IMR-90 (cell line): ENCODE data around the gene DNM2. TPM values are rescaled to one million over a fixed set of nuclear protein-coding genes. Genes with fewer than 3 reads are reported as not detected.

ENCODE experiments used
- ATAC-seq: fragments of 200-7000 bp; cut with Tn5 transposase; 2 replicates; pipeline ENCODE4 v1.9.1; 2020; ENCODE audit warnings: low read depth, mild to moderate bottlenecking, moderate library complexity
- BruUV-seq: library from RNA; stranded (reverse); fragments of 400-500 nt; replicated peaks from 2 replicates; lab custom pipeline; 2021; lab: Mats Ljungman, UMichigan
- CTCF ChIA-PET: fragments of 300-600 bp; formaldehyde crosslinking; extraction: SDS; loops from one replicate; lab custom pipeline; 2021; ENCODE audit warnings: antibody characterized with exemption; lab: Yijun Ruan, JAX
- POLR2A ChIA-PET: fragments of 300-600 bp; sonication (Branson Sonifier 250); formaldehyde crosslinking; loops from one replicate; lab custom pipeline; 2022; ENCODE audit warnings: antibody characterized with exemption; ENCODE audit not compliant: unreplicated experiment; lab: Charles Lee
- DNase-seq: peaks from one replicate; pipeline ENCODE4 v3.0.0; 2013
- H2AFZ ChIP-seq: replicated peaks from 2 replicates; pipeline ENCODE3; 2013; ENCODE audit warnings: low read length, mild to moderate bottlenecking; ENCODE audit not compliant: poor library complexity
- H2AK5ac ChIP-seq: 2 replicates; pipeline ENCODE4 v1.6.1; 2013; ENCODE audit warnings: low read depth, low read length, inconsistent platforms
- H2AK9ac ChIP-seq: replicated peaks from 2 replicates; pipeline ENCODE3; 2013; ENCODE audit warnings: mild to moderate bottlenecking, low read depth, low read length, moderate library complexity; ENCODE audit not compliant: poor library complexity
- H2BK120ac ChIP-seq: 2 replicates; pipeline ENCODE4 v1.6.1; 2013; ENCODE audit warnings: low read depth, low read length, inconsistent platforms
- H2BK15ac ChIP-seq: 3 replicates; pipeline ENCODE4 v1.6.1; 2013; ENCODE audit warnings: low read depth, low read length, inconsistent platforms
- H2BK20ac ChIP-seq: 2 replicates; pipeline ENCODE4 v1.6.1; 2013; ENCODE audit warnings: low read depth, mild to moderate bottlenecking, inconsistent platforms, low read length, moderate library complexity
- H2BK5ac ChIP-seq: 2 replicates; pipeline ENCODE4 v1.6.1; 2013; ENCODE audit warnings: mild to moderate bottlenecking, low read depth, low read length, inconsistent platforms; ENCODE audit not compliant: poor library complexity, severe bottlenecking
- H3K14ac ChIP-seq: replicated peaks from 2 replicates; pipeline ENCODE4 v1.6.1; 2013; ENCODE audit warnings: low read depth, low read length, inconsistent platforms
- H3K18ac ChIP-seq: 2 replicates; pipeline ENCODE4 v1.6.1; 2013; ENCODE audit warnings: low read depth, low read length, control low read depth
- H3K23ac ChIP-seq: 2 replicates; pipeline ENCODE4 v1.6.1; 2013; ENCODE audit warnings: low read depth, low read length, inconsistent platforms
- H3K27ac ChIP-seq: 2 replicates; pipeline ENCODE4 v1.5.1; 2013; ENCODE audit warnings: mild to moderate bottlenecking, control low read depth, low read length; ENCODE audit not compliant: insufficient read depth
- H3K27me3 ChIP-seq: 2 replicates; pipeline ENCODE4 v1.6.1; 2013; ENCODE audit warnings: low read length; ENCODE audit not compliant: control insufficient read depth, insufficient read depth
- H3K36me3 ChIP-seq: 2 replicates; pipeline ENCODE4 v1.6.1; 2013; ENCODE audit warnings: low read length, mixed read lengths; ENCODE audit not compliant: control insufficient read depth, insufficient read depth
- H3K4ac ChIP-seq: 2 replicates; pipeline ENCODE4 v1.6.1; 2013; ENCODE audit warnings: low read depth, low read length, inconsistent platforms
- H3K4me1 ChIP-seq: 2 replicates; pipeline ENCODE4 v1.6.1; 2013; ENCODE audit warnings: low read length, mixed read lengths; ENCODE audit not compliant: control insufficient read depth, insufficient read depth
- H3K4me2 ChIP-seq: 2 replicates; pipeline ENCODE4 v1.6.1; 2013; ENCODE audit warnings: low read depth, mild to moderate bottlenecking, control low read depth, low read length, moderate library complexity
- H3K4me3 ChIP-seq: 2 replicates; pipeline ENCODE4 v1.5.1; 2013; ENCODE audit warnings: low read depth, mild to moderate bottlenecking, control low read depth, low read length, moderate library complexity; ENCODE audit not compliant: insufficient read depth
- H3K56ac ChIP-seq: 2 replicates; pipeline ENCODE4 v1.6.1; 2013; ENCODE audit warnings: low read length, inconsistent platforms; ENCODE audit not compliant: insufficient read depth; ENCODE audit errors: extremely low read depth
- H3K79me1 ChIP-seq, 2 experiments: 2 replicates each; pipeline ENCODE4 v1.6.1; 2013; ENCODE audit warnings: low read length in 2 of 2, inconsistent platforms in 1 of 2, low read depth in 1 of 2
- H3K9ac ChIP-seq: 2 replicates; pipeline ENCODE4 v1.6.1; 2013; ENCODE audit warnings: low read depth, low read length, control low read depth
- H3K9me1 ChIP-seq: 2 replicates; pipeline ENCODE4 v1.6.1; 2013; ENCODE audit warnings: low read length, inconsistent platforms; ENCODE audit not compliant: insufficient read depth
- H3K9me3 ChIP-seq: 2 replicates; pipeline ENCODE4 v1.6.1; 2013; ENCODE audit warnings: low read length; ENCODE audit not compliant: control insufficient read depth, insufficient read depth
- H4K20me1 ChIP-seq: 2 replicates; pipeline ENCODE4 v1.6.1; 2013; ENCODE audit warnings: low read length, inconsistent platforms; ENCODE audit not compliant: insufficient read depth
- H4K5ac ChIP-seq: 2 replicates; pipeline ENCODE4 v1.6.1; 2013; ENCODE audit warnings: mild to moderate bottlenecking, low read depth, low read length, control low read depth
- H4K8ac ChIP-seq, 2 experiments: 2 replicates each; pipeline ENCODE4 v1.6.1; 2013; ENCODE audit warnings: low read depth in 2 of 2, low read length in 2 of 2, control low read depth in 1 of 2, inconsistent platforms in 1 of 2
- H4K91ac ChIP-seq: 2 replicates; pipeline ENCODE4 v1.6.1; 2013; ENCODE audit warnings: low read depth, low read length, inconsistent platforms; ENCODE audit not compliant: insufficient read depth
- CHD1 ChIP-seq: IDR thresholded peaks from 2 replicates; pipeline ENCODE4 v1.6.1; 2012; ENCODE audit warnings: low read depth, low read length, improper control_type of control experiment
- MAFK ChIP-seq: IDR thresholded peaks from 2 replicates; pipeline ENCODE4 v1.6.1; 2012; ENCODE audit warnings: low read depth, low read length, improper control_type of control experiment
- MAZ ChIP-seq: IDR thresholded peaks from 2 replicates; pipeline ENCODE4 v1.6.1; 2012; ENCODE audit warnings: low read depth, mild to moderate bottlenecking, low read length, improper control_type of control experiment, moderate library complexity, borderline replicate concordance
- NFE2L2 ChIP-seq: fragments of 150-350 bp; IDR thresholded peaks from 2 replicates; pipeline ENCODE4 v1.6.1; 2016; ENCODE audit warnings: low read depth, mild to moderate bottlenecking, low read length
- POLR2A ChIP-seq: IDR thresholded peaks from 2 replicates; pipeline ENCODE4 v1.6.1; 2012; ENCODE audit warnings: mild to moderate bottlenecking, low read depth, low read length
- RFX5 ChIP-seq: IDR thresholded peaks from 2 replicates; pipeline ENCODE4 v1.8.0; 2012; ENCODE audit warnings: low read depth, mild to moderate bottlenecking, low read length, moderate library complexity
- WGBS, 2 experiments: methylation state at CpG; one replicate each; pipeline versions ENCODE4 v1.1.5 to v1.1.7; 2013; ENCODE audit warnings: missing lambda C conversion rate in 2 of 2; ENCODE audit not compliant: insufficient read length in 1 of 2; ENCODE audit errors: extremely low coverage in 2 of 2; 5-methylcytosine and 5-hydroxymethylcytosine counted together
- dilution Hi-C: fragments of 300-500 bp; cut with HindIII; formaldehyde crosslinking; loops from one replicate; pipeline ENCODE4 v1.14.3; 2018; ENCODE audit warnings: low sequenced_read_pairs; ENCODE audit not compliant: unreplicated experiment
- in situ Hi-C: fragments of 300-500 bp; cut with MboI; formaldehyde crosslinking; loops from 3 replicates; pipeline ENCODE4 v1.14.3; 2019; ENCODE audit warnings: low sequenced_read_pairs, inconsistent platforms, mixed read lengths
- intact Hi-C: fragments of 100-400 bp; cut with micrococcal nuclease; formaldehyde crosslinking; loops from 2 replicates; pipeline ENCODE4 v1.10.0; 2022
- polyA plus RNA-seq, 3 experiments: library from polyadenylated mRNA; depleted of rRNA; stranded (reverse); fragments of >200 nt; gene quantifications; 2 replicates each; pipeline ENCODE4 v1.2.3, GENCODE V29; 2012; ENCODE audit warnings: low replicate concordance in 1 of 3
- total RNA-seq: library from RNA; depleted of rRNA; stranded (reverse); fragments of >200 nt; gene quantifications from 2 replicates; pipeline ENCODE4 v1.2.3, GENCODE V29; 2012
- TF ChIP-seq, protein P1 (sequence below): fragments of 150-350 bp; IDR thresholded peaks from 2 replicates; pipeline ENCODE4 v1.6.1; 2016; ENCODE audit warnings: low read depth, mild to moderate bottlenecking, low read length, moderate library complexity, borderline replicate concordance
- TF ChIP-seq, protein P2 (sequence below): conservative IDR thresholded peaks from 2 replicates; pipeline ENCODE4 v1.5.1; 2012; ENCODE audit warnings: mild to moderate bottlenecking, low read depth, low read length, improper control_type of control experiment

The DNM2 gene
- total and polyA plus RNA-seq, 2 of the 4 experiments (the other 2 are of a cell fraction): 55.6 to 74.2 TPM

DNA sequence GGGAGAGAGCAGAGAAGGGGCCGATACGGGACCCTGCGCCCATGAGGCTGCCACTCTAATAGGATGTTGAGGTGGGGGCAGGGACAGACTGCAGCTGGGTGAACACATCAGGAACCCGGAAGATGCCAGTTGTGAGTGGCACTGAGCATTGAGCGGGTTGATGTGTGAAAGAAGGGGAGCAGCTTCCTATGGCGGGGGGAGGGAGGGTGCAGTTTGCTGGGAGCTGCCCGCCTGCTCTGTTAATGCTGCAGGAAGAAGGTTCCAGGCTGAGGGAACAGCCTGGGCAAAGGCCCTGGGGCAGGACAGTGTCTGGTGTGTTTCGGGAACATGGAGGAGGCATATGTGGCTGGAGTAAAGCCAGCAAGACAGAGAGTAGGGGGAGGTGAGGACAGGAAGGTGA is 29.8 kb downstream of the DNM2 start:
- Histone ChIP-seq H3K4ac (no peak overlapping the region), H3K4me3 (no peak overlapping the region), H3K23ac (no peak overlapping the region), H4K20me1 (peaks cover 87% of the 10 kb centered on the region), H2BK120ac (no peak overlapping the region), H3K79me1 (peaks cover 13 to 91% of the 10 kb centered on the region in 2 experiments; a peak in 3 of 4 replicates), H2AK5ac (no peak overlapping the region), H3K18ac (no peak overlapping the region), H2BK15ac (no peak overlapping the region), H3K9me3 (no peaks in the 10 kb centered on the region), H2AK9ac (no peak overlapping the region), H3K9ac (no peak overlapping the region), H4K8ac (no peak overlapping the region), H3K4me2 (no peak overlapping the region), H3K4me1 (peaks cover 15% of the 10 kb centered on the region), H4K91ac (no peak overlapping the region), H4K5ac (no peak overlapping the region), H3K56ac (no peak overlapping the region), H3K9me1 (peaks cover 32% of the 10 kb centered on the region), H3K27me3 (no peaks in the 10 kb centered on the region), H2AFZ (no peak overlapping the region), H3K36me3 (no peaks in the 10 kb centered on the region), H2BK5ac (no peak overlapping the region), H3K14ac (no peak overlapping the region), H3K27ac (no peak overlapping the region), H2BK20ac (no peak overlapping the region)
- DNase-seq (no peak), ATAC-seq (no peak)
- 91% methylated on average over 4 of the region's 8 CpGs; no CpG with 5 or more reads in 1 of the 2 experiments for WGBS, 2 experiments
- in situ Hi-C loops: no loop called here
- ChIA-PET CTCF (no interaction called here), POLR2A (no interaction called here)
- BruUV-seq: no TSS peak
- dilution Hi-C loops: no loop called here
- intact Hi-C loops: no loop called here
- no peak for TF ChIP-seq CHD1
- no peak for TF ChIP-seq MAZ
- TF ChIP-seq RFX5: no peak
- TF ChIP-seq POLR2A: no peak
- TF ChIP-seq, protein P1, sequence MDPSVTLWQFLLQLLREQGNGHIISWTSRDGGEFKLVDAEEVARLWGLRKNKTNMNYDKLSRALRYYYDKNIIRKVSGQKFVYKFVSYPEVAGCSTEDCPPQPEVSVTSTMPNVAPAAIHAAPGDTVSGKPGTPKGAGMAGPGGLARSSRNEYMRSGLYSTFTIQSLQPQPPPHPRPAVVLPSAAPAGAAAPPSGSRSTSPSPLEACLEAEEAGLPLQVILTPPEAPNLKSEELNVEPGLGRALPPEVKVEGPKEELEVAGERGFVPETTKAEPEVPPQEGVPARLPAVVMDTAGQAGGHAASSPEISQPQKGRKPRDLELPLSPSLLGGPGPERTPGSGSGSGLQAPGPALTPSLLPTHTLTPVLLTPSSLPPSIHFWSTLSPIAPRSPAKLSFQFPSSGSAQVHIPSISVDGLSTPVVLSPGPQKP: no peak
- TF ChIP-seq, protein P2, sequence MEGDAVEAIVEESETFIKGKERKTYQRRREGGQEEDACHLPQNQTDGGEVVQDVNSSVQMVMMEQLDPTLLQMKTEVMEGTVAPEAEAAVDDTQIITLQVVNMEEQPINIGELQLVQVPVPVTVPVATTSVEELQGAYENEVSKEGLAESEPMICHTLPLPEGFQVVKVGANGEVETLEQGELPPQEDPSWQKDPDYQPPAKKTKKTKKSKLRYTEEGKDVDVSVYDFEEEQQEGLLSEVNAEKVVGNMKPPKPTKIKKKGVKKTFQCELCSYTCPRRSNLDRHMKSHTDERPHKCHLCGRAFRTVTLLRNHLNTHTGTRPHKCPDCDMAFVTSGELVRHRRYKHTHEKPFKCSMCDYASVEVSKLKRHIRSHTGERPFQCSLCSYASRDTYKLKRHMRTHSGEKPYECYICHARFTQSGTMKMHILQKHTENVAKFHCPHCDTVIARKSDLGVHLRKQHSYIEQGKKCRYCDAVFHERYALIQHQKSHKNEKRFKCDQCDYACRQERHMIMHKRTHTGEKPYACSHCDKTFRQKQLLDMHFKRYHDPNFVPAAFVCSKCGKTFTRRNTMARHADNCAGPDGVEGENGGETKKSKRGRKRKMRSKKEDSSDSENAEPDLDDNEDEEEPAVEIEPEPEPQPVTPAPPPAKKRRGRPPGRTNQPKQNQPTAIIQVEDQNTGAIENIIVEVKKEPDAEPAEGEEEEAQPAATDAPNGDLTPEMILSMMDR: no peak
- no peak for TF ChIP-seq MAFK
- no peak for TF ChIP-seq NFE2L2
